ENCODE results near the gene RPS6KA2.
"Not testable (repeated sequence)": the region's sequence is repeated elsewhere in the genome, so short reads cannot be mapped to it uniquely, and the experiment has no call there.

The RPS6KA2 gene

GRCh38 chr6:166544296-166544605 is 82.8 kb downstream of the RPS6KA2 start:
- DNase-seq, result no peak

- no peak for DNase-seq
These were observed 83.3 kb downstream of the RPS6KA2 start for GRCh38 chr6:166543603-166544295.

- no peak for DNase-seq
These were observed 84.5 kb downstream of the RPS6KA2 start for GRCh38 chr6:166542580-166542912.

GRCh38 chr6:166541876-166542579 is 85.0 kb downstream of the RPS6KA2 start:
- no peak for DNase-seq

- no peak for DNase-seq
These were observed 85.7 kb downstream of the RPS6KA2 start for GRCh38 chr6:166541366-166541765.

- DNase-seq, result no peak
These were observed 86.3 kb downstream of the RPS6KA2 start for GRCh38 chr6:166540631-166541331.

- DNase-seq, result no peak
These were observed 87.5 kb downstream of the RPS6KA2 start for GRCh38 chr6:166539543-166539942.

GRCh38 chr6:166539011-166539385 is 88.1 kb downstream of the RPS6KA2 start:
- DNase-seq, result not testable (repeated sequence)

GRCh38 chr6:166538297-166539010 is 88.6 kb downstream of the RPS6KA2 start:
- no peak for DNase-seq

GRCh38 chr6:166534658-166535406 is 92.2 kb downstream of the RPS6KA2 start:
- DNase-seq, result no peak

GRCh38 chr6:166533205-166533824 is 93.7 kb downstream of the RPS6KA2 start:
- DNase-seq, result no peak

GRCh38 chr6:166532302-166532701 is 94.7 kb downstream of the RPS6KA2 start:
- no peak for DNase-seq

- DNase-seq, result no peak
These were observed 96.6 kb downstream of the RPS6KA2 start for GRCh38 chr6:166530211-166531095.

GRCh38 chr6:166529586-166529985 is 97.5 kb downstream of the RPS6KA2 start:
- DNase-seq, result no peak

- DNase-seq, result not testable (repeated sequence)
These were observed 98.0 kb downstream of the RPS6KA2 start for GRCh38 chr6:166529058-166529457.

GRCh38 chr6:166527849-166528248 is 99.2 kb downstream of the RPS6KA2 start:
- DNase-seq, result no peak

GRCh38 chr6:166526937-166527336 is 100.1 kb downstream of the RPS6KA2 start:
- DNase-seq, result no peak

GRCh38 chr6:166525567-166525966 is 101.5 kb downstream of the RPS6KA2 start:
- no peak for DNase-seq

- DNase-seq, result no peak
These were observed 103.1 kb downstream of the RPS6KA2 start for GRCh38 chr6:166523782-166524559.
